ENCODE measurements around the gene PTRH2.
A peak's percentile ranks its signal among the peaks of the same experiment; 100 is the strongest.
"Not testable (repeated sequence)": the region's sequence is repeated elsewhere in the genome, so short reads cannot be mapped to it uniquely, and the experiment has no call there.

Gene PTRH2

GRCh38 chr17:59707149-59707970, at the start of gene PTRH2, which contains the start of gene VMP1:
Gene PTRH2 (minus strand): TSS chr17:59707430. CDS start chr17:59697978, 9,452 bp downstream.
Gene VMP1 (plus strand): TSS chr17:59707654. CDS start chr17:59731447, 23,793 bp downstream.
- DNase-seq (ENCODE audit: low spot score) = peak; percentile 91

GRCh38 chr17:59756236-59756818, 49.1 kb upstream of the PTRH2 start:
- no peak for DNase-seq (ENCODE audit: low spot score)

- DNase-seq (ENCODE audit: low spot score) = not testable (repeated sequence)
These were observed 47.8 kb upstream of the PTRH2 start for GRCh38 chr17:59755069-59755468.

GRCh38 chr17:59754552-59754951, 47.3 kb upstream of the PTRH2 start:
- no peak for DNase-seq (ENCODE audit: low spot score)

- DNase-seq (ENCODE audit: low spot score) = peak; percentile 58
These were observed 46.6 kb upstream of the PTRH2 start for GRCh38 chr17:59753522-59754467.

GRCh38 chr17:59752922-59753321, 45.7 kb upstream of the PTRH2 start:
- no peak for DNase-seq (ENCODE audit: low spot score)

- DNase-seq (ENCODE audit: low spot score) = no peak
These were observed 45.2 kb upstream of the PTRH2 start for GRCh38 chr17:59752446-59752845.

- no peak for DNase-seq (ENCODE audit: low spot score)
These were observed 44.8 kb upstream of the PTRH2 start for GRCh38 chr17:59751955-59752413.

GRCh38 chr17:59748591-59748990, 41.4 kb upstream of the PTRH2 start:
- DNase-seq (ENCODE audit: low spot score) = no peak

- peak; percentile 11 for DNase-seq (ENCODE audit: low spot score)
These were observed 39.7 kb upstream of the PTRH2 start for GRCh38 chr17:59746849-59747445.

- no peak for DNase-seq (ENCODE audit: low spot score)
These were observed 37.8 kb upstream of the PTRH2 start for GRCh38 chr17:59745040-59745439.

- DNase-seq (ENCODE audit: low spot score) = no peak
These were observed 36.6 kb upstream of the PTRH2 start for GRCh38 chr17:59743842-59744241.

- DNase-seq (ENCODE audit: low spot score) = no peak
These were observed 30.1 kb upstream of the PTRH2 start for GRCh38 chr17:59737324-59737723.

- DNase-seq (ENCODE audit: low spot score) = no peak
These were observed 27.0 kb upstream of the PTRH2 start for GRCh38 chr17:59734226-59734625.

- no peak for DNase-seq (ENCODE audit: low spot score)
These were observed 26.5 kb upstream of the PTRH2 start for GRCh38 chr17:59733697-59734096.

- no peak for DNase-seq (ENCODE audit: low spot score)
These were observed 23.1 kb upstream of the PTRH2 start for GRCh38 chr17:59730268-59730834.

GRCh38 chr17:59727817-59728533, 20.7 kb upstream of the PTRH2 start:
- no peak for DNase-seq (ENCODE audit: low spot score)

GRCh38 chr17:59725691-59726090, 18.5 kb upstream of the PTRH2 start:
- no peak for DNase-seq (ENCODE audit: low spot score)

GRCh38 chr17:59723607-59724006, 16.4 kb upstream of the PTRH2 start:
- no peak for DNase-seq (ENCODE audit: low spot score)

GRCh38 chr17:59723041-59723440, 15.8 kb upstream of the PTRH2 start:
- no peak for DNase-seq (ENCODE audit: low spot score)

- no peak for DNase-seq (ENCODE audit: low spot score)
These were observed 15.4 kb upstream of the PTRH2 start for GRCh38 chr17:59722623-59723022.

Measured in HuH-7.5 (cell line).